Mesendoderm (in vitro differentiated cells): ENCODE results near the gene RASA3.
A peak's percentile ranks its signal among the peaks of the same experiment; 100 is the strongest.

Source experiments
- DNase-seq: peaks from one replicate; pipeline ENCODE4 v3.0.0; 2013
- H2AK5ac ChIP-seq: 2 replicates; pipeline ENCODE4 v1.6.1; 2013; ENCODE audit warnings: low read length, inconsistent platforms
- H2BK120ac ChIP-seq: 2 replicates; pipeline ENCODE4 v1.6.1; 2013; ENCODE audit warnings: low read depth, mild to moderate bottlenecking, low read length, moderate library complexity, mixed read lengths
- H2BK15ac ChIP-seq: replicated peaks from 2 replicates; pipeline ENCODE4 v1.6.1; 2013; ENCODE audit warnings: low read depth, mild to moderate bottlenecking, moderate library complexity
- H2BK5ac ChIP-seq: 2 replicates; pipeline ENCODE4 v1.6.1; 2013; ENCODE audit warnings: low read length, inconsistent platforms
- H3K18ac ChIP-seq: 2 replicates; pipeline ENCODE4 v1.6.1; 2013; ENCODE audit warnings: mild to moderate bottlenecking, low read length, mixed read lengths
- H3K23ac ChIP-seq: one replicate; pipeline ENCODE4 v1.6.1; 2013; ENCODE audit warnings: low read length
- H3K27ac ChIP-seq: 2 replicates; pipeline ENCODE4 v1.5.1; 2013; ENCODE audit warnings: low read depth, mild to moderate bottlenecking, inconsistent platforms, low read length, moderate library complexity
- H3K27me3 ChIP-seq: 2 replicates; pipeline ENCODE4 v1.6.1; 2013; ENCODE audit warnings: low read length, control low read depth, mild to moderate bottlenecking, inconsistent platforms; ENCODE audit not compliant: insufficient read depth, poor library complexity
- H3K36me3 ChIP-seq: 2 replicates; pipeline ENCODE4 v1.6.1; 2013; ENCODE audit warnings: low read length, inconsistent platforms; ENCODE audit not compliant: control insufficient read depth, insufficient read depth
- H3K4ac ChIP-seq: one replicate; pipeline ENCODE4 v1.6.1; 2013; ENCODE audit warnings: low read depth, mild to moderate bottlenecking, low read length, moderate library complexity
- H3K4me1 ChIP-seq: 2 replicates; pipeline ENCODE4 v1.6.1; 2013; ENCODE audit warnings: low read depth, low read length, inconsistent platforms; ENCODE audit not compliant: control insufficient read depth
- H3K4me2 ChIP-seq: 2 replicates; pipeline ENCODE4 v1.6.1; 2013; ENCODE audit warnings: low read length
- H3K4me3 ChIP-seq: 2 replicates; pipeline ENCODE4 v1.5.1; 2013; ENCODE audit warnings: mild to moderate bottlenecking, low read length
- H3K56ac ChIP-seq: one replicate; pipeline ENCODE4 v1.6.1; 2013; ENCODE audit warnings: low read length
- H3K79me1 ChIP-seq: 2 replicates; pipeline ENCODE4 v1.6.1; 2013; ENCODE audit warnings: low read length, inconsistent platforms
- H3K79me2 ChIP-seq: 2 replicates; pipeline ENCODE4 v1.6.1; 2013; ENCODE audit warnings: mild to moderate bottlenecking, low read length; ENCODE audit not compliant: control insufficient read depth, insufficient read depth
- H3K9ac ChIP-seq: 2 replicates; pipeline ENCODE4 v1.6.1; 2013; ENCODE audit warnings: low read length, inconsistent platforms
- H4K5ac ChIP-seq: one replicate; pipeline ENCODE4 v1.6.1; 2013; ENCODE audit warnings: low read length
- H4K8ac ChIP-seq: one replicate; pipeline ENCODE4 v1.6.1; 2013; ENCODE audit warnings: low read depth, mild to moderate bottlenecking, control low read depth, low read length, moderate library complexity
- WGBS: extraction: QIAGEN DNeasy Blood & Tissue Kit; methylation state at CpG from one replicate; pipeline ENCODE4 v1.1.7; 2013; ENCODE audit warnings: low lambda C conversion rate, missing lambda C conversion rate; ENCODE audit not compliant: insufficient coverage; ENCODE audit errors: extremely low coverage; 5-methylcytosine and 5-hydroxymethylcytosine counted together

Gene RASA3

GRCh38 chr13:114146173-114146572, 13.8 kb upstream of the RASA3 start:
- no peak overlapping the region for H3K9ac ChIP-seq
- H4K5ac ChIP-seq: no peak overlapping the region
- H3K4me3 ChIP-seq: no peak overlapping the region
- H3K79me1 ChIP-seq: no peaks in the 10 kb centered on the region
- H2AK5ac ChIP-seq: no peak overlapping the region
- no peaks in the 10 kb centered on the region for H3K79me2 ChIP-seq
- no peak overlapping the region for H3K27ac ChIP-seq
- no peak overlapping the region for H2BK15ac ChIP-seq
- no peak overlapping the region for H2BK120ac ChIP-seq
- no peak overlapping the region for H3K56ac ChIP-seq
- H4K8ac ChIP-seq: no peak overlapping the region
- no peak overlapping the region for H3K18ac ChIP-seq
- H3K4me1 ChIP-seq: no peaks in the 10 kb centered on the region
- no peak for DNase-seq
- no peak overlapping the region for H3K23ac ChIP-seq
- no peak overlapping the region for H3K4ac ChIP-seq
- no peak overlapping the region for H3K4me2 ChIP-seq
- WGBS: no CpG with 5 or more reads among the region's 14 CpGs
- no peak overlapping the region for H2BK5ac ChIP-seq
- H3K36me3 ChIP-seq: no peaks in the 10 kb centered on the region
- no peaks in the 10 kb centered on the region for H3K27me3 ChIP-seq

GRCh38 chr13:114145722-114146121, 13.3 kb upstream of the RASA3 start:
- Histone ChIP-seq H3K23ac (no peak overlapping the region), H3K9ac (no peak overlapping the region), H3K56ac (no peak overlapping the region), H4K5ac (no peak overlapping the region), H3K79me1 (no peaks in the 10 kb centered on the region), H3K4me3 (no peak overlapping the region), H3K18ac (no peak overlapping the region), H3K27me3 (no peaks in the 10 kb centered on the region), H4K8ac (no peak overlapping the region), H3K4ac (no peak overlapping the region), H3K27ac (no peak overlapping the region), H2AK5ac (no peak overlapping the region), H3K36me3 (no peaks in the 10 kb centered on the region), H2BK120ac (no peak overlapping the region), H3K4me2 (no peak overlapping the region), H2BK5ac (no peak overlapping the region), H3K79me2 (no peaks in the 10 kb centered on the region), H2BK15ac (no peak overlapping the region), H3K4me1 (no peaks in the 10 kb centered on the region)
- no peak for DNase-seq
- WGBS: no CpG with 5 or more reads among the region's 14 CpGs

- Histone ChIP-seq H4K5ac (no peak overlapping the region), H3K79me1 (no peaks in the 10 kb centered on the region), H3K4me3 (no peak overlapping the region), H4K8ac (no peak overlapping the region), H2BK15ac (no peak overlapping the region), H3K23ac (no peak overlapping the region), H3K27me3 (no peaks in the 10 kb centered on the region), H3K4me2 (no peak overlapping the region), H3K4me1 (no peaks in the 10 kb centered on the region), H3K9ac (no peak overlapping the region), H2AK5ac (no peak overlapping the region), H2BK120ac (no peak overlapping the region), H3K36me3 (no peaks in the 10 kb centered on the region), H3K18ac (no peak overlapping the region), H3K4ac (no peak overlapping the region), H2BK5ac (no peak overlapping the region), H3K56ac (no peak overlapping the region), H3K27ac (no peak overlapping the region), H3K79me2 (no peaks in the 10 kb centered on the region)
- no CpG with 5 or more reads among the region's 3 CpGs for WGBS
- no peak for DNase-seq
Measured at GRCh38 chr13:114145256-114145655, 12.8 kb upstream of the RASA3 start.

- Histone ChIP-seq H3K18ac (no peak overlapping the region), H3K36me3 (no peaks in the 10 kb centered on the region), H2AK5ac (no peak overlapping the region), H2BK120ac (no peak overlapping the region), H3K4me2 (no peak overlapping the region), H3K27me3 (no peaks in the 10 kb centered on the region), H3K27ac (no peak overlapping the region), H3K9ac (no peak overlapping the region), H4K8ac (no peak overlapping the region), H3K4ac (no peak overlapping the region), H3K79me2 (no peaks in the 10 kb centered on the region), H3K23ac (no peak overlapping the region), H4K5ac (no peak overlapping the region), H2BK15ac (no peak overlapping the region), H3K4me1 (no peaks in the 10 kb centered on the region), H3K56ac (no peak overlapping the region), H3K79me1 (no peaks in the 10 kb centered on the region), H3K4me3 (no peak overlapping the region), H2BK5ac (no peak overlapping the region)
- no CpG with 5 or more reads among the region's 17 CpGs for WGBS
- DNase-seq: no peak
Measured at GRCh38 chr13:114144606-114145244, 12.3 kb upstream of the RASA3 start.

GRCh38 chr13:114143806-114144605, 11.6 kb upstream of the RASA3 start:
- Histone ChIP-seq H3K36me3 (no peaks in the 10 kb centered on the region), H3K79me2 (no peaks in the 10 kb centered on the region), H3K9ac (no peak overlapping the region), H3K23ac (no peak overlapping the region), H2BK15ac (no peak overlapping the region), H3K4me3 (no peak overlapping the region), H3K27ac (no peak overlapping the region), H3K27me3 (no peaks in the 10 kb centered on the region), H3K18ac (no peak overlapping the region), H4K8ac (no peak overlapping the region), H2BK120ac (no peak overlapping the region), H3K79me1 (no peaks in the 10 kb centered on the region), H2BK5ac (no peak overlapping the region), H3K4me1 (no peaks in the 10 kb centered on the region), H3K4me2 (no peak overlapping the region), H2AK5ac (no peak overlapping the region), H4K5ac (no peak overlapping the region), H3K56ac (peak overlapping the region; percentile 25), H3K4ac (no peak overlapping the region)
- peak; percentile 71 for DNase-seq
- no CpG with 5 or more reads among the region's 24 CpGs for WGBS
